Liver (tissue), 9 donors: ENCODE data around the gene PPL. TPM values are rescaled to one million over a fixed set of nuclear protein-coding genes. Genes with fewer than 3 reads are reported as not detected.

Experiments
- DNase-seq: peaks from one replicate; pipeline ENCODE4 v3.0.0-alpha.2; 2017; ENCODE audit warnings: low spot score
- H3K27ac ChIP-seq, 2 donors: one replicate each; pipeline ENCODE4 v1.7.0; 2013; ENCODE audit warnings: inconsistent platforms in 2 of 2, low read length in 2 of 2, control low read depth in 1 of 2, low read depth in 1 of 2, mild to moderate bottlenecking in 1 of 2
- H3K27me3 ChIP-seq, 4 donors: one replicate each; pipeline versions ENCODE4 v1.6.1 to v1.7.0; 2013; ENCODE audit warnings: low read length in 3 of 4, inconsistent platforms in 1 of 4, mild to moderate bottlenecking in 1 of 4, moderate library complexity in 1 of 4; ENCODE audit not compliant: control insufficient read depth in 4 of 4, insufficient read depth in 4 of 4
- H3K36me3 ChIP-seq, 4 donors: one replicate each; pipeline versions ENCODE4 v1.6.1 to v1.7.0; 2013; ENCODE audit warnings: low read length in 3 of 4, mild to moderate bottlenecking in 3 of 4, low read depth in 1 of 4, moderate library complexity in 1 of 4; ENCODE audit not compliant: control insufficient read depth in 4 of 4, insufficient read depth in 3 of 4
- H3K4me1 ChIP-seq, 4 donors: one replicate each; pipeline versions ENCODE4 v1.6.1 to v1.7.0; 2013; ENCODE audit warnings: low read length in 3 of 4, mild to moderate bottlenecking in 3 of 4, moderate library complexity in 1 of 4; ENCODE audit not compliant: control insufficient read depth in 4 of 4, insufficient read depth in 4 of 4
- H3K4me3 ChIP-seq, 3 donors: one replicate each; pipeline versions ENCODE4 v1.6.1 to v1.7.0; 2013; ENCODE audit warnings: low read length in 3 of 3, control low read depth in 1 of 3, low read depth in 1 of 3, mild to moderate bottlenecking in 1 of 3
- H3K9ac ChIP-seq, 2 donors: one replicate each; pipeline ENCODE4 v1.7.0; 2013; ENCODE audit warnings: low read length in 2 of 2, mild to moderate bottlenecking in 2 of 2, moderate library complexity in 2 of 2, control low read depth in 1 of 2, low read depth in 1 of 2
- H3K9me3 ChIP-seq, 4 donors: one replicate each; pipeline versions ENCODE4 v1.6.1 to v1.7.0; 2013; ENCODE audit warnings: low read length in 3 of 4; ENCODE audit not compliant: control insufficient read depth in 4 of 4
- ATF3 ChIP-seq: IDR thresholded peaks from 2 replicates; pipeline ENCODE4 v1.6.1; 2016; ENCODE audit warnings: antibody characterized with exemption
- CTCF ChIP-seq: fragments of 150-350 bp; IDR thresholded peaks from 2 replicates; pipeline ENCODE4 v1.5.1; 2017; ENCODE audit warnings: improper control_type of control experiment, low read depth, low read length; ENCODE audit not compliant: missing input control
- GABPA ChIP-seq, 2 donors: IDR thresholded peaks in 1 of 2; conservative IDR thresholded peaks in 1 of 2; 2 replicates each; pipeline ENCODE4 v1.6.1; 2016; ENCODE audit warnings: antibody characterized with exemption in 2 of 2, mild to moderate bottlenecking in 1 of 2, moderate library complexity in 1 of 2
- HNF4A ChIP-seq, 2 donors: conservative IDR thresholded peaks; 2 replicates each; pipeline ENCODE4 v1.6.1; 2016; ENCODE audit warnings: antibody characterized with exemption in 2 of 2, mild to moderate bottlenecking in 2 of 2
- NR2F2 ChIP-seq: IDR thresholded peaks from 2 replicates; pipeline ENCODE4 v1.6.1; 2016; ENCODE audit warnings: antibody characterized with exemption
- RAD21 ChIP-seq, 2 donors: IDR thresholded peaks; 2 replicates each; pipeline ENCODE4 v1.6.1; 2016; ENCODE audit warnings: antibody characterized with exemption in 2 of 2, mild to moderate bottlenecking in 2 of 2
- YY1 ChIP-seq: IDR thresholded peaks from 2 replicates; pipeline ENCODE4 v1.6.1; 2016; ENCODE audit warnings: antibody characterized with exemption, mild to moderate bottlenecking
- ZBTB33 ChIP-seq: IDR thresholded peaks from 2 replicates; pipeline ENCODE4 v1.6.1; 2016; ENCODE audit warnings: antibody characterized with exemption
- WGBS: extraction: QIAGEN DNeasy Blood & Tissue Kit; methylation state at CpG from one replicate; pipeline ENCODE4 v1.1.7; 2013; 5-methylcytosine and 5-hydroxymethylcytosine counted together
- polyA plus RNA-seq, 2 donors: library from polyadenylated mRNA; stranded (reverse) in 1 of 2; unstranded in 1 of 2; fragments of 200-250 nt in 1 of 2; fragments of >200 nt in 1 of 2; fragmentation: Nextera tagmentation in 1 of 2; extraction: Ambion mirVana in 1 of 2; gene quantifications; one replicate each; pipeline versions ENCODE4 v1.2.1 to v1.2.3, GENCODE V29; 2013 to 2015
- total RNA-seq, 2 donors: library from RNA; depleted of rRNA; stranded (reverse); fragments of >200 nt; gene quantifications; one replicate each; pipeline ENCODE4 v1.2.3, GENCODE V29; 2014
- donor health status: healthy.
- donor health status: healthy.
- donor health status: healthy.
- donor health status: healthy.
- donor health status: healthy.

The PPL gene
- total and polyA plus RNA-seq, 4 donors: 2.1 to 26.0 (median 6.1) TPM

GRCh38 chr16:4892361-4893102, 44.4 kb downstream of the PPL start:
- no peak overlapping the region for H3K9ac ChIP-seq
- H3K36me3 ChIP-seq: peaks cover 11 to 59% (median 30%) of the 10 kb centered on the region in 4 donors
- H3K9me3 ChIP-seq: no peaks in the 10 kb centered on the region
- no peak overlapping the region for H3K27ac ChIP-seq
- no peaks in the 10 kb centered on the region for H3K27me3 ChIP-seq
- no peak for DNase-seq
- peaks cover 0 to 7% (median 5%) of the 10 kb centered on the region in 4 donors for H3K4me1 ChIP-seq
- 76% methylated on average over 23 of the region's 23 CpGs for WGBS
- no peak overlapping the region for H3K4me3 ChIP-seq
- TF ChIP-seq ATF3: no peak
- no peak for TF ChIP-seq CTCF
- no peak for TF ChIP-seq YY1
- TF ChIP-seq ZBTB33: no peak
- TF ChIP-seq HNF4A (conservative IDR thresholded peaks at IDR 0.05): no peak
- TF ChIP-seq RAD21 (IDR thresholded peaks at IDR 0.05): no peak

GRCh38 chr16:4891886-4892216, 45.1 kb downstream of the PPL start:
- H3K4me3 ChIP-seq: no peak overlapping the region
- peaks cover 13 to 63% (median 37%) of the 10 kb centered on the region in 4 donors for H3K36me3 ChIP-seq
- H3K9ac ChIP-seq: no peak overlapping the region
- 86% methylated on average over 12 of the region's 12 CpGs for WGBS
- DNase-seq: no peak
- TF ChIP-seq GABPA (IDR thresholded peaks at IDR 0.05 in 1 of 2, conservative IDR thresholded peaks at IDR 0.05 in 1 of 2) (no peak), NR2F2 (no peak), CTCF (no peak)
- no peak overlapping the region for H3K27ac ChIP-seq
- H3K27me3 ChIP-seq: no peaks in the 10 kb centered on the region
- H3K9me3 ChIP-seq: no peaks in the 10 kb centered on the region
- peaks cover 0 to 7% (median 5%) of the 10 kb centered on the region in 4 donors for H3K4me1 ChIP-seq
